GM12878 (cell line): Measurements from ENCODE around the gene NUP85. TPM values are rescaled to one million over a fixed set of nuclear protein-coding genes. Genes with fewer than 3 reads are reported as not detected.

Source experiments
- BMI1 ChIP-seq: fragments of 450-650 bp; IDR thresholded peaks from 2 replicates; pipeline ENCODE4 v1.6.1; 2016; ENCODE audit warnings: mild to moderate bottlenecking, moderate library complexity, borderline replicate concordance
- CBFB ChIP-seq: IDR thresholded peaks from 2 replicates; pipeline ENCODE4 v1.6.1; 2016; ENCODE audit warnings: antibody characterized with exemption, low read depth
- CHD2 ChIP-seq: IDR thresholded peaks from 2 replicates; pipeline ENCODE4 v1.6.1; 2011; ENCODE audit warnings: low read depth, low read length, improper control_type of control experiment, borderline replicate concordance
- CREB1 ChIP-seq: IDR thresholded peaks from 2 replicates; pipeline ENCODE4 v1.6.1; 2012; ENCODE audit warnings: low read depth, mild to moderate bottlenecking, inconsistent platforms
- EGR1 ChIP-seq, 2 experiments: IDR thresholded peaks; 1 replicate in 1 of 2; 2 replicates in 1 of 2; pipeline ENCODE4 v1.6.1; 2011 to 2012; ENCODE audit warnings: low read depth in 2 of 2, low read length in 2 of 2, borderline replicate concordance in 1 of 2, mild to moderate bottlenecking in 1 of 2, moderate library complexity in 1 of 2
- EZH2 ChIP-seq: IDR thresholded peaks from 2 replicates; pipeline ENCODE4 v1.6.1; 2012; ENCODE audit warnings: low read depth, mild to moderate bottlenecking, control low read depth, inconsistent platforms, low read length, borderline replicate concordance; ENCODE audit not compliant: control insufficient read depth
- HDAC6 ChIP-seq: fragments of 200-600 bp; sonication (generic); IDR thresholded peaks from one replicate; pipeline ENCODE4 v1.8.0; 2017; ENCODE audit warnings: antibody characterized with exemption; ENCODE audit not compliant: unreplicated experiment
- MEF2B ChIP-seq: fragments of 450-650 bp; IDR thresholded peaks from 2 replicates; pipeline ENCODE4 v1.6.1; 2018; ENCODE audit warnings: mild to moderate bottlenecking, moderate library complexity; ENCODE audit not compliant: partially characterized antibody, poor library complexity, severe bottlenecking
- MXI1 ChIP-seq: fragments of 150-350 bp; IDR thresholded peaks from 2 replicates; pipeline ENCODE4 v1.6.1; 2011; ENCODE audit warnings: low read depth, mild to moderate bottlenecking, inconsistent platforms, low read length, improper control_type of control experiment
- NBN ChIP-seq: fragments of 450-650 bp; IDR thresholded peaks from 2 replicates; pipeline ENCODE4 v1.6.1; 2016
- NFXL1 ChIP-seq: fragments of 450-650 bp; IDR thresholded peaks from 2 replicates; pipeline ENCODE4 v1.6.1; 2017; ENCODE audit warnings: antibody characterized with exemption, mild to moderate bottlenecking, borderline replicate concordance
- RAD21 ChIP-seq: IDR thresholded peaks from 2 replicates; pipeline ENCODE4 v1.6.1; 2011; ENCODE audit warnings: mild to moderate bottlenecking, low read depth, low read length, moderate library complexity; ENCODE audit not compliant: insufficient read depth
- SMAD1 ChIP-seq: fragments of 450-650 bp; IDR thresholded peaks from 2 replicates; pipeline ENCODE4 v1.6.1; 2018; ENCODE audit warnings: mild to moderate bottlenecking, low read depth; ENCODE audit not compliant: partially characterized antibody
- polyA plus RNA-seq, 11 experiments: library from polyadenylated mRNA; depleted of rRNA in 4 of 11; unstranded in 6 of 11; stranded (reverse) in 5 of 11; fragments of >200 nt; fragmentation: Nextera tagmentation in 4 of 11; fragmentation: Illumina TruSeq in 1 of 11; extraction: Ambion mirVana in 4 of 11; extraction: Trizol in 1 of 11; gene quantifications; 1 replicate in 1 of 11; 2 replicates in 10 of 11; pipeline versions ENCODE4 v1.2.1 to v1.2.3, GENCODE V29; 2011 to 2016; ENCODE audit warnings: inconsistent platforms in 2 of 11, missing spikeins in 2 of 11, low read depth in 1 of 11
- total RNA-seq, 4 experiments: library from RNA; depleted of rRNA in 3 of 4; stranded (reverse); fragments of >200 nt in 3 of 4; fragmentation: Illumina TruSeq in 1 of 4; extraction: Trizol in 1 of 4; gene quantifications; 2 replicates each; pipeline versions ENCODE4 v1.2.1 to v1.2.3, GENCODE V29; 2013 to 2021
- TF ChIP-seq, protein P1 (sequence below): IDR thresholded peaks from 2 replicates; pipeline ENCODE4 v1.6.1; 2011; ENCODE audit warnings: low read depth, mild to moderate bottlenecking, low read length, moderate library complexity, borderline replicate concordance; ENCODE audit errors: extremely low read depth
- TF ChIP-seq, protein P2 (sequence below): fragments of 450-650 bp; conservative IDR thresholded peaks from 2 replicates; pipeline ENCODE4 v1.6.1; 2017; ENCODE audit warnings: mild to moderate bottlenecking, moderate library complexity
- TF ChIP-seq, protein P3 (sequence below): fragments of 450-650 bp; IDR thresholded peaks from 2 replicates; pipeline ENCODE4 v1.6.1; 2017; ENCODE audit warnings: low read depth, mild to moderate bottlenecking, moderate library complexity
- TF ChIP-seq, protein P4 (sequence below): IDR thresholded peaks from 2 replicates; pipeline ENCODE4 v1.6.1; 2012; ENCODE audit warnings: low read depth, low read length, improper control_type of control experiment
- TF ChIP-seq, protein P5 (sequence below): IDR thresholded peaks from 2 replicates; pipeline ENCODE4 v1.6.1; 2012; ENCODE audit warnings: improper control_type of control experiment, low read depth, low read length; ENCODE audit not compliant: insufficient replicate concordance

NUP85 gene
- total and polyA plus RNA-seq, 10 of the 15 experiments (the other 5 are each of a cell fraction or from before 2014, with no cell fraction given), result 54.0 to 135 (median 95.4) TPM

DNA sequence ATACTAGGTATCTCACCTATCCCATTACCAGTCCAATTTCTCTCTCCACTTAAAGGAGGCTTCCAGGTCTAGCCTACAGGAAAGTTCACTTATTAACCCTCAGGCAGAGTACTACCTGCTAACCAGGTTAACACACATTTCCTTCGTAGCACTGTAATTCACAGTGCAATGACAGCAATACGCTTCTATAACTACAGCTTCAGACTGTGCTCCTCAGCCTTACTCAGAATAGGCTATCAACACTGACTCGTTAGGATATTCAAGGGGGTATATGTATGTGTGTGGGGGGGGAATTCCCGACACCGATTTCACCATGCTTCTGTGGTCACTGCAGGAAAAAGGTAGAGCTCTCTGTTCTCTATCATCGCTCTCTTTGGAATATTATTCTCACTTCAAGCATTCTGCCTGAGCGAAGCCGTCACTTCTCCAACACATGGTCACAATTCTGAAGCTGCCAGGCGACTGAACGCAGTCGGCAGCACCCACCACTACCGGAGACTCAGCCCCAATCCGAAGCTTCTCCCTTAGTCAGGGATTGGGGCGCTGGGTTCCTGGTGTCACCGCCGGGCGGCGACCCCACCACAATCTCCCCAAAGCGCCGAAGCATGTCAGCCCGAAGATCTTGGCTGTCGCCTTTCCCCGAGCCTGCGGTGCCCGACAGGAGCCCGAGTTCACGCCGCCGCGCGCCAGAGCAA lies 55.3 kb downstream of the NUP85 start (continued):
- no peak for TF ChIP-seq EGR1 (IDR thresholded peaks at IDR 0.05; ENCODE audit: borderline replicate concordance in 1 of 2, low read depth in 2 of 2, low read length in 2 of 2)
- 0 out of 2 replicates have a peak, but pooled peaks have one; percentile 23 for TF ChIP-seq CBFB
- TF ChIP-seq CREB1, result 0 out of 2 replicates have a peak, but pooled peaks have one; percentile 11
- TF ChIP-seq, protein P1, sequence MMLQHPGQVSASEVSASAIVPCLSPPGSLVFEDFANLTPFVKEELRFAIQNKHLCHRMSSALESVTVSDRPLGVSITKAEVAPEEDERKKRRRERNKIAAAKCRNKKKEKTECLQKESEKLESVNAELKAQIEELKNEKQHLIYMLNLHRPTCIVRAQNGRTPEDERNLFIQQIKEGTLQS, result no peak
- TF ChIP-seq NBN, result no peak
- TF ChIP-seq CHD2, result no peak
- no peak for TF ChIP-seq RAD21
- TF ChIP-seq, protein P2, sequence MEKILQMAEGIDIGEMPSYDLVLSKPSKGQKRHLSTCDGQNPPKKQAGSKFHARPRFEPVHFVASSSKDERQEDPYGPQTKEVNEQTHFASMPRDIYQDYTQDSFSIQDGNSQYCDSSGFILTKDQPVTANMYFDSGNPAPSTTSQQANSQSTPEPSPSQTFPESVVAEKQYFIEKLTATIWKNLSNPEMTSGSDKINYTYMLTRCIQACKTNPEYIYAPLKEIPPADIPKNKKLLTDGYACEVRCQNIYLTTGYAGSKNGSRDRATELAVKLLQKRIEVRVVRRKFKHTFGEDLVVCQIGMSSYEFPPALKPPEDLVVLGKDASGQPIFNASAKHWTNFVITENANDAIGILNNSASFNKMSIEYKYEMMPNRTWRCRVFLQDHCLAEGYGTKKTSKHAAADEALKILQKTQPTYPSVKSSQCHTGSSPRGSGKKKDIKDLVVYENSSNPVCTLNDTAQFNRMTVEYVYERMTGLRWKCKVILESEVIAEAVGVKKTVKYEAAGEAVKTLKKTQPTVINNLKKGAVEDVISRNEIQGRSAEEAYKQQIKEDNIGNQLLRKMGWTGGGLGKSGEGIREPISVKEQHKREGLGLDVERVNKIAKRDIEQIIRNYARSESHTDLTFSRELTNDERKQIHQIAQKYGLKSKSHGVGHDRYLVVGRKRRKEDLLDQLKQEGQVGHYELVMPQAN, result peak; percentile 78; the same call in 1 of the 2 replicates
- TF ChIP-seq, protein P3, sequence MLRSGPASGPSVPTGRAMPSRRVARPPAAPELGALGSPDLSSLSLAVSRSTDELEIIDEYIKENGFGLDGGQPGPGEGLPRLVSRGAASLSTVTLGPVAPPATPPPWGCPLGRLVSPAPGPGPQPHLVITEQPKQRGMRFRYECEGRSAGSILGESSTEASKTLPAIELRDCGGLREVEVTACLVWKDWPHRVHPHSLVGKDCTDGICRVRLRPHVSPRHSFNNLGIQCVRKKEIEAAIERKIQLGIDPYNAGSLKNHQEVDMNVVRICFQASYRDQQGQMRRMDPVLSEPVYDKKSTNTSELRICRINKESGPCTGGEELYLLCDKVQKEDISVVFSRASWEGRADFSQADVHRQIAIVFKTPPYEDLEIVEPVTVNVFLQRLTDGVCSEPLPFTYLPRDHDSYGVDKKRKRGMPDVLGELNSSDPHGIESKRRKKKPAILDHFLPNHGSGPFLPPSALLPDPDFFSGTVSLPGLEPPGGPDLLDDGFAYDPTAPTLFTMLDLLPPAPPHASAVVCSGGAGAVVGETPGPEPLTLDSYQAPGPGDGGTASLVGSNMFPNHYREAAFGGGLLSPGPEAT, result no peak
- no peak for TF ChIP-seq EZH2
- TF ChIP-seq, protein P4, sequence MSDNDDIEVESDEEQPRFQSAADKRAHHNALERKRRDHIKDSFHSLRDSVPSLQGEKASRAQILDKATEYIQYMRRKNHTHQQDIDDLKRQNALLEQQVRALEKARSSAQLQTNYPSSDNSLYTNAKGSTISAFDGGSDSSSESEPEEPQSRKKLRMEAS, result no peak
- no peak for TF ChIP-seq BMI1
- TF ChIP-seq MXI1, result peak; percentile 55
- TF ChIP-seq MEF2B, result no peak
- no peak for TF ChIP-seq SMAD1
- TF ChIP-seq, protein P5, sequence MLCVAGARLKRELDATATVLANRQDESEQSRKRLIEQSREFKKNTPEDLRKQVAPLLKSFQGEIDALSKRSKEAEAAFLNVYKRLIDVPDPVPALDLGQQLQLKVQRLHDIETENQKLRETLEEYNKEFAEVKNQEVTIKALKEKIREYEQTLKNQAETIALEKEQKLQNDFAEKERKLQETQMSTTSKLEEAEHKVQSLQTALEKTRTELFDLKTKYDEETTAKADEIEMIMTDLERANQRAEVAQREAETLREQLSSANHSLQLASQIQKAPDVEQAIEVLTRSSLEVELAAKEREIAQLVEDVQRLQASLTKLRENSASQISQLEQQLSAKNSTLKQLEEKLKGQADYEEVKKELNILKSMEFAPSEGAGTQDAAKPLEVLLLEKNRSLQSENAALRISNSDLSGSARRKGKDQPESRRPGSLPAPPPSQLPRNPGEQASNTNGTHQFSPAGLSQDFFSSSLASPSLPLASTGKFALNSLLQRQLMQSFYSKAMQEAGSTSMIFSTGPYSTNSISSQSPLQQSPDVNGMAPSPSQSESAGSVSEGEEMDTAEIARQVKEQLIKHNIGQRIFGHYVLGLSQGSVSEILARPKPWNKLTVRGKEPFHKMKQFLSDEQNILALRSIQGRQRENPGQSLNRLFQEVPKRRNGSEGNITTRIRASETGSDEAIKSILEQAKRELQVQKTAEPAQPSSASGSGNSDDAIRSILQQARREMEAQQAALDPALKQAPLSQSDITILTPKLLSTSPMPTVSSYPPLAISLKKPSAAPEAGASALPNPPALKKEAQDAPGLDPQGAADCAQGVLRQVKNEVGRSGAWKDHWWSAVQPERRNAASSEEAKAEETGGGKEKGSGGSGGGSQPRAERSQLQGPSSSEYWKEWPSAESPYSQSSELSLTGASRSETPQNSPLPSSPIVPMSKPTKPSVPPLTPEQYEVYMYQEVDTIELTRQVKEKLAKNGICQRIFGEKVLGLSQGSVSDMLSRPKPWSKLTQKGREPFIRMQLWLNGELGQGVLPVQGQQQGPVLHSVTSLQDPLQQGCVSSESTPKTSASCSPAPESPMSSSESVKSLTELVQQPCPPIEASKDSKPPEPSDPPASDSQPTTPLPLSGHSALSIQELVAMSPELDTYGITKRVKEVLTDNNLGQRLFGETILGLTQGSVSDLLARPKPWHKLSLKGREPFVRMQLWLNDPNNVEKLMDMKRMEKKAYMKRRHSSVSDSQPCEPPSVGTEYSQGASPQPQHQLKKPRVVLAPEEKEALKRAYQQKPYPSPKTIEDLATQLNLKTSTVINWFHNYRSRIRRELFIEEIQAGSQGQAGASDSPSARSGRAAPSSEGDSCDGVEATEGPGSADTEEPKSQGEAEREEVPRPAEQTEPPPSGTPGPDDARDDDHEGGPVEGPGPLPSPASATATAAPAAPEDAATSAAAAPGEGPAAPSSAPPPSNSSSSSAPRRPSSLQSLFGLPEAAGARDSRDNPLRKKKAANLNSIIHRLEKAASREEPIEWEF, result no peak
- TF ChIP-seq NFXL1, result no peak
- TF ChIP-seq HDAC6, result no peak
